Fibroblast of lung (primary cell): Measurements from ENCODE around the gene BUD31.

Experiments
- CTCF ChIP-seq, 2 donors: IDR thresholded peaks in 1 of 2; conservative IDR thresholded peaks in 1 of 2; 1 replicate in 1 of 2; 2 replicates in 1 of 2; pipeline ENCODE4 v1.5.1; 2011 to 2012; ENCODE audit warnings: low read length in 2 of 2, control low read depth in 1 of 2, inconsistent platforms in 1 of 2, low read depth in 1 of 2, mild to moderate bottlenecking in 1 of 2
- EZH2 ChIP-seq: IDR thresholded peaks from 2 replicates; pipeline ENCODE4 v1.5.1; 2012; ENCODE audit warnings: low read length, control low read depth, mild to moderate bottlenecking; ENCODE audit errors: missing control alignments

- TF ChIP-seq CTCF (conservative IDR thresholded peaks at IDR 0.05 in 1 of 2, IDR thresholded peaks at IDR 0.05 in 1 of 2; ENCODE audit: low read depth in 1 of 2, low read length in 2 of 2) (no peak), EZH2 (no peak)
Observed at GRCh38 chr7:99460651-99461050, 51.9 kb downstream of the BUD31 start.
